HepG2 (cell line): Measurements from ENCODE around the gene PRR11. TPM values are rescaled to one million over a fixed set of nuclear protein-coding genes. Genes with fewer than 3 reads are reported as not detected.

Experiments
- FOXC1 ChIP-seq: sonication (generic); formaldehyde crosslinking; IDR thresholded peaks from 2 replicates; pipeline ENCODE4 v1.8.0; 2022; ENCODE audit warnings: mild to moderate bottlenecking, missing genetic modification reagents, borderline replicate concordance
- HDAC1 ChIP-seq: sonication (generic); formaldehyde crosslinking; IDR thresholded peaks from 2 replicates; pipeline ENCODE4 v1.5.1; 2020; ENCODE audit warnings: mild to moderate bottlenecking, missing genetic modification reagents
- KLF16 ChIP-seq, 2 experiments: sonication (generic) in 1 of 2; formaldehyde crosslinking in 1 of 2; IDR thresholded peaks; 2 replicates each; pipeline versions ENCODE4 v1.6.1 to v1.8.0; 2016 to 2023; ENCODE audit warnings: missing genetic modification reagents in 2 of 2, missing compliant biosample characterization in 1 of 2
- MAFF ChIP-seq: IDR thresholded peaks from 2 replicates; pipeline ENCODE4 v1.6.1; 2011; ENCODE audit warnings: low read depth, low read length, improper control_type of control experiment
- NFATC3 ChIP-seq: sonication (generic); formaldehyde crosslinking; IDR thresholded peaks from 2 replicates; pipeline ENCODE4 v1.5.1; 2020; ENCODE audit warnings: mild to moderate bottlenecking, missing genetic modification reagents
- NFYB ChIP-seq: sonication (generic); formaldehyde crosslinking; IDR thresholded peaks from 2 replicates; pipeline ENCODE4 v1.4.0; 2020; ENCODE audit warnings: missing genetic modification reagents
- RCOR2 ChIP-seq: IDR thresholded peaks from 2 replicates; pipeline ENCODE4 v1.6.1; 2016; ENCODE audit warnings: missing biosample characterization, missing genetic modification reagents
- RXRB ChIP-seq: IDR thresholded peaks from 2 replicates; pipeline ENCODE4 v1.6.1; 2016; ENCODE audit warnings: borderline replicate concordance, missing genetic modification reagents, missing compliant biosample characterization
- SALL2 ChIP-seq: sonication (generic); formaldehyde crosslinking; IDR thresholded peaks from 2 replicates; pipeline ENCODE4 v1.8.1; 2023; ENCODE audit warnings: mild to moderate bottlenecking, missing genetic modification reagents, inconsistent platforms
- SIN3B ChIP-seq: fragments of 150-350 bp; IDR thresholded peaks from 2 replicates; pipeline ENCODE4 v1.6.1; 2014; ENCODE audit warnings: low read length
- SMC3 ChIP-seq: IDR thresholded peaks from 2 replicates; pipeline ENCODE4 v1.6.1; 2011; ENCODE audit warnings: low read length, improper control_type of control experiment
- TEAD3 ChIP-seq: optimal IDR thresholded peaks from 2 replicates; pipeline ENCODE3; 2016; ENCODE audit warnings: borderline replicate concordance
- TMF1 ChIP-seq: sonication (generic); formaldehyde crosslinking; IDR thresholded peaks from 2 replicates; pipeline ENCODE4 v1.8.1; 2022; ENCODE audit warnings: low read depth, missing genetic modification reagents
- ZC3H13 ChIP-seq: sonication (generic); formaldehyde crosslinking; IDR thresholded peaks from 2 replicates; pipeline ENCODE4 v1.8.1; 2023; ENCODE audit warnings: mild to moderate bottlenecking, missing genetic modification reagents, moderate library complexity
- ZNF75D ChIP-seq: sonication (generic); formaldehyde crosslinking; IDR thresholded peaks from 2 replicates; pipeline ENCODE4 v1.8.1; 2023; ENCODE audit warnings: missing genetic modification reagents, mild to moderate bottlenecking, borderline replicate concordance
- ZSCAN22 ChIP-seq: sonication (generic); formaldehyde crosslinking; IDR thresholded peaks from 2 replicates; pipeline ENCODE4 v1.4.0; 2020; ENCODE audit warnings: mild to moderate bottlenecking, missing genetic modification reagents
- ZSCAN30 ChIP-seq: sonication (generic); formaldehyde crosslinking; IDR thresholded peaks from 2 replicates; pipeline ENCODE4 v1.5.0; 2020; ENCODE audit warnings: mild to moderate bottlenecking, missing genetic modification reagents
- polyA plus RNA-seq, 8 experiments: library from polyadenylated mRNA; depleted of rRNA in 3 of 8; stranded (reverse) in 7 of 8; unstranded in 1 of 8; fragments of >200 nt; fragmentation: Illumina TruSeq in 4 of 8; extraction: Trizol in 4 of 8; gene quantifications; 2 replicates each; pipeline versions ENCODE4 v1.2.1 to v1.2.3, GENCODE V29; 2011 to 2016; ENCODE audit warnings: low read depth in 4 of 8, missing spikeins in 1 of 8, mixed read lengths in 1 of 8; ENCODE audit not compliant: insufficient read depth in 1 of 8
- total RNA-seq, 5 experiments: library from RNA; depleted of rRNA; stranded (reverse); fragments of >200 nt; fragmentation: Illumina TruSeq; extraction: Trizol; gene quantifications; 2 replicates each; pipeline ENCODE4 v1.2.3, GENCODE V29; 2016; ENCODE audit warnings: low read depth in 1 of 5
- TF ChIP-seq, protein P1 (sequence below): sonication (generic); formaldehyde crosslinking; conservative IDR thresholded peaks from 2 replicates; pipeline ENCODE4 v1.8.0; 2022; ENCODE audit warnings: mild to moderate bottlenecking, moderate library complexity, missing genetic modification reagents
- TF ChIP-seq, protein P2 (sequence below): sonication (generic); formaldehyde crosslinking; IDR thresholded peaks from 2 replicates; pipeline ENCODE4 v1.9.0; 2021; ENCODE audit warnings: missing genetic modification reagents, borderline replicate concordance
- TF ChIP-seq, protein P3 (sequence below): sonication (generic); formaldehyde crosslinking; IDR thresholded peaks from 2 replicates; pipeline ENCODE4 v1.5.0; 2020; ENCODE audit warnings: missing genetic modification reagents
- TF ChIP-seq, protein P4 (sequence below): sonication (generic); formaldehyde crosslinking; IDR thresholded peaks from 2 replicates; pipeline ENCODE4 v1.9.0; 2021; ENCODE audit warnings: missing genetic modification reagents, mild to moderate bottlenecking, borderline replicate concordance
- TF ChIP-seq, protein P5 (sequence below): sonication (generic); formaldehyde crosslinking; IDR thresholded peaks from 2 replicates; pipeline ENCODE4 v1.5.0; 2020; ENCODE audit warnings: missing genetic modification reagents, mild to moderate bottlenecking, borderline replicate concordance
- TF ChIP-seq, protein P6 (sequence below): sonication (generic); formaldehyde crosslinking; IDR thresholded peaks from 2 replicates; pipeline ENCODE4 v1.8.0; 2022; ENCODE audit warnings: mild to moderate bottlenecking, missing genetic modification reagents

PRR11 gene
- total and polyA plus RNA-seq, 2 of the 13 experiments (the other 11 are each of a cell fraction or from before 2014, with no cell fraction given), result 35.7 to 39.2 TPM

DNA sequence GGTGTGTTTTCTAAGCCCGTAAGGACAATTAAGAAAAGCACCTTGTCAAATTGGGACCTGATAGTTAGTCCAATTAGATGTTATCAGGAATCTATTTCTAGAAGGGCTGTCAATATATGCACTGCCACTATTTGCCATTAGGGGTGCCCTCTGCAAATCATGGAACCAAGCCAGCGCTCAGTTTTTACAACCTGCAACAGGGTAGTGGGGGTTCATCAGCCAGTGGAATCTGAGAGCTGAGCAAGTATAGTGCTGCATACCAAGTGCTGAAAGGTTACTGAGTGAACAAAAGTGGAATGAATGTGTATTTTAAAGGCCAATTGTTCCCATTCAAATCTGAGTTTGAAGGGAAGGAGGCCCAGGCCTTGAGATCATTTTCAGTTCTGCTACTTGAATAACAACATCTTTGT is 10.4 kb downstream of the PRR11 start (continued):
- TF ChIP-seq NFATC3 (CRISPR knock-in tag) (no peak), TMF1 (no peak), ZSCAN30 (CRISPR knock-in tag) (no peak), SMC3 (peak; percentile 38; the same call in 1 of the 2 replicates), ZSCAN22 (no peak), FOXC1 (CRISPR knock-in tag) (no peak), NFYB (CRISPR knock-in tag) (no peak), MAFF (no peak), SIN3B (no peak), RCOR2 (no peak), RXRB (CRISPR knock-in tag) (no peak), ZNF75D (CRISPR knock-in tag) (no peak), ZC3H13 (CRISPR knock-in tag) (no peak), HDAC1 (CRISPR knock-in tag) (no peak), TEAD3 (CRISPR knock-in tag) (peak; percentile 44), SALL2 (CRISPR knock-in tag) (no peak), KLF16 (CRISPR knock-in tag; IDR thresholded peaks at IDR 0.05) (no peak)
- TF ChIP-seq, protein P1, sequence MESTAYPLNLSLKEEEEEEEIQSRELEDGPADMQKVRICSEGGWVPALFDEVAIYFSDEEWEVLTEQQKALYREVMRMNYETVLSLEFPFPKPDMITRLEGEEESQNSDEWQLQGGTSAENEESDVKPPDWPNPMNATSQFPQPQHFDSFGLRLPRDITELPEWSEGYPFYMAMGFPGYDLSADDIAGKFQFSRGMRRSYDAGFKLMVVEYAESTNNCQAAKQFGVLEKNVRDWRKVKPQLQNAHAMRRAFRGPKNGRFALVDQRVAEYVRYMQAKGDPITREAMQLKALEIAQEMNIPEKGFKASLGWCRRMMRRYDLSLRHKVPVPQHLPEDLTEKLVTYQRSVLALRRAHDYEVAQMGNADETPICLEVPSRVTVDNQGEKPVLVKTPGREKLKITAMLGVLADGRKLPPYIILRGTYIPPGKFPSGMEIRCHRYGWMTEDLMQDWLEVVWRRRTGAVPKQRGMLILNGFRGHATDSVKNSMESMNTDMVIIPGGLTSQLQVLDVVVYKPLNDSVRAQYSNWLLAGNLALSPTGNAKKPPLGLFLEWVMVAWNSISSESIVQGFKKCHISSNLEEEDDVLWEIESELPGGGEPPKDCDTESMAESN (CRISPR knock-in tag), result no peak
- TF ChIP-seq, protein P2, sequence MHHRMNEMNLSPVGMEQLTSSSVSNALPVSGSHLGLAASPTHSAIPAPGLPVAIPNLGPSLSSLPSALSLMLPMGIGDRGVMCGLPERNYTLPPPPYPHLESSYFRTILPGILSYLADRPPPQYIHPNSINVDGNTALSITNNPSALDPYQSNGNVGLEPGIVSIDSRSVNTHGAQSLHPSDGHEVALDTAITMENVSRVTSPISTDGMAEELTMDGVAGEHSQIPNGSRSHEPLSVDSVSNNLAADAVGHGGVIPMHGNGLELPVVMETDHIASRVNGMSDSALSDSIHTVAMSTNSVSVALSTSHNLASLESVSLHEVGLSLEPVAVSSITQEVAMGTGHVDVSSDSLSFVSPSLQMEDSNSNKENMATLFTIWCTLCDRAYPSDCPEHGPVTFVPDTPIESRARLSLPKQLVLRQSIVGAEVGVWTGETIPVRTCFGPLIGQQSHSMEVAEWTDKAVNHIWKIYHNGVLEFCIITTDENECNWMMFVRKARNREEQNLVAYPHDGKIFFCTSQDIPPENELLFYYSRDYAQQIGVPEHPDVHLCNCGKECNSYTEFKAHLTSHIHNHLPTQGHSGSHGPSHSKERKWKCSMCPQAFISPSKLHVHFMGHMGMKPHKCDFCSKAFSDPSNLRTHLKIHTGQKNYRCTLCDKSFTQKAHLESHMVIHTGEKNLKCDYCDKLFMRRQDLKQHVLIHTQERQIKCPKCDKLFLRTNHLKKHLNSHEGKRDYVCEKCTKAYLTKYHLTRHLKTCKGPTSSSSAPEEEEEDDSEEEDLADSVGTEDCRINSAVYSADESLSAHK (CRISPR knock-in tag), result no peak
- TF ChIP-seq, protein P3, sequence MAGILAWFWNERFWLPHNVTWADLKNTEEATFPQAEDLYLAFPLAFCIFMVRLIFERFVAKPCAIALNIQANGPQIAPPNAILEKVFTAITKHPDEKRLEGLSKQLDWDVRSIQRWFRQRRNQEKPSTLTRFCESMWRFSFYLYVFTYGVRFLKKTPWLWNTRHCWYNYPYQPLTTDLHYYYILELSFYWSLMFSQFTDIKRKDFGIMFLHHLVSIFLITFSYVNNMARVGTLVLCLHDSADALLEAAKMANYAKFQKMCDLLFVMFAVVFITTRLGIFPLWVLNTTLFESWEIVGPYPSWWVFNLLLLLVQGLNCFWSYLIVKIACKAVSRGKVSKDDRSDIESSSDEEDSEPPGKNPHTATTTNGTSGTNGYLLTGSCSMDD, result no peak
- TF ChIP-seq, protein P4, sequence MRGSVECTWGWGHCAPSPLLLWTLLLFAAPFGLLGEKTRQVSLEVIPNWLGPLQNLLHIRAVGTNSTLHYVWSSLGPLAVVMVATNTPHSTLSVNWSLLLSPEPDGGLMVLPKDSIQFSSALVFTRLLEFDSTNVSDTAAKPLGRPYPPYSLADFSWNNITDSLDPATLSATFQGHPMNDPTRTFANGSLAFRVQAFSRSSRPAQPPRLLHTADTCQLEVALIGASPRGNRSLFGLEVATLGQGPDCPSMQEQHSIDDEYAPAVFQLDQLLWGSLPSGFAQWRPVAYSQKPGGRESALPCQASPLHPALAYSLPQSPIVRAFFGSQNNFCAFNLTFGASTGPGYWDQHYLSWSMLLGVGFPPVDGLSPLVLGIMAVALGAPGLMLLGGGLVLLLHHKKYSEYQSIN (CRISPR knock-in tag), result no peak
- TF ChIP-seq, protein P5, sequence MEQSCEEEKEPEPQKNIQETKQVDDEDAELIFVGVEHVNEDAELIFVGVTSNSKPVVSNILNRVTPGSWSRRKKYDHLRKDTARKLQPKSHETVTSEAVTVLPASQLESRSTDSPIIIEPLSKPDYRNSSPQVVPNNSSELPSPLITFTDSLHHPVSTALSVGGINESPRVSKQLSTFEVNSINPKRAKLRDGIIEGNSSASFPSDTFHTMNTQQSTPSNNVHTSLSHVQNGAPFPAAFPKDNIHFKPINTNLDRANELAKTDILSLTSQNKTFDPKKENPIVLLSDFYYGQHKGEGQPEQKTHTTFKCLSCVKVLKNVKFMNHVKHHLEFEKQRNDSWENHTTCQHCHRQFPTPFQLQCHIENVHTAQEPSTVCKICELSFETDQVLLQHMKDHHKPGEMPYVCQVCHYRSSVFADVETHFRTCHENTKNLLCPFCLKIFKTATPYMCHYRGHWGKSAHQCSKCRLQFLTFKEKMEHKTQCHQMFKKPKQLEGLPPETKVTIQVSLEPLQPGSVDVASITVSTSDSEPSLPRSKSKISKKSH (CRISPR knock-in tag), result no peak
- TF ChIP-seq, protein P6, sequence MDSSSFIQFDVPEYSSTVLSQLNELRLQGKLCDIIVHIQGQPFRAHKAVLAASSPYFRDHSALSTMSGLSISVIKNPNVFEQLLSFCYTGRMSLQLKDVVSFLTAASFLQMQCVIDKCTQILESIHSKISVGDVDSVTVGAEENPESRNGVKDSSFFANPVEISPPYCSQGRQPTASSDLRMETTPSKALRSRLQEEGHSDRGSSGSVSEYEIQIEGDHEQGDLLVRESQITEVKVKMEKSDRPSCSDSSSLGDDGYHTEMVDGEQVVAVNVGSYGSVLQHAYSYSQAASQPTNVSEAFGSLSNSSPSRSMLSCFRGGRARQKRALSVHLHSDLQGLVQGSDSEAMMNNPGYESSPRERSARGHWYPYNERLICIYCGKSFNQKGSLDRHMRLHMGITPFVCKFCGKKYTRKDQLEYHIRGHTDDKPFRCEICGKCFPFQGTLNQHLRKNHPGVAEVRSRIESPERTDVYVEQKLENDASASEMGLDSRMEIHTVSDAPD (CRISPR knock-in tag), result no peak
